Measurements from ENCODE around the gene TNFRSF14. TPM values are rescaled to one million over a fixed set of nuclear protein-coding genes. Genes with fewer than 3 reads are reported as not detected.
A peak's percentile ranks its signal among the peaks of the same experiment; 100 is the strongest.

TNFRSF14 gene
- total and polyA plus RNA-seq, 9 of the 15 experiments (the other 6 are each of a cell fraction or from before 2014, with no cell fraction given), result 0.11 to 2.3 (median 0.68) TPM; not detected in 2

GRCh38 chr1:2545754-2546514 lies 10.2 kb upstream of the TNFRSF14 start (continued):
- TF ChIP-seq KDM2B (CRISPR knock-in tag; IDR thresholded peaks at IDR 0.05) (no peak), AFF4 (CRISPR knock-in tag; IDR thresholded peaks at IDR 0.05) (0 out of 2 replicates have a peak, but pooled peaks have one; percentile 67), TCF15 (CRISPR knock-in tag; IDR thresholded peaks at IDR 0.05) (no peak), REST (IDR thresholded peaks at IDR 0.05; ENCODE audit: borderline replicate concordance) (peak; percentile 79), REST (CRISPR knock-in tag; IDR thresholded peaks at IDR 0.05; ENCODE audit: low read depth) (no peak), MEIS2 (IDR thresholded peaks at IDR 0.05; ENCODE audit: partially characterized antibody) (peak; percentile 51), CBX1 (IDR thresholded peaks at IDR 0.05; ENCODE audit: low read depth) (peak; percentile 54; the same call in 1 of the 2 replicates), SETDB1 (IDR thresholded peaks at IDR 0.05; ENCODE audit: low read length) (no peak), DPF2 (IDR thresholded peaks at IDR 0.05) (no peak), IFI16 (CRISPR knock-in tag; IDR thresholded peaks at IDR 0.05) (no peak), CEBPZ (IDR thresholded peaks at IDR 0.05; ENCODE audit: borderline replicate concordance, low read depth, low read length) (no peak), CXXC5 (CRISPR knock-in tag; IDR thresholded peaks at IDR 0.05) (peak; percentile 88)
